Uterus (tissue), 2 donors: ENCODE measurements around the gene CDC42SE2.

ENCODE experiments used
- POLR2A ChIP-seq, 2 donors: fragments of 450-650 bp; IDR thresholded peaks; one replicate each; pipeline ENCODE4 v1.6.1; 2016; ENCODE audit warnings: antibody characterized with exemption in 2 of 2, mild to moderate bottlenecking in 1 of 2, moderate library complexity in 1 of 2
- TF ChIP-seq, protein P1 (sequence below), 4 experiments: fragments of 200-600 bp in 2 of 4; fragments of 450-650 bp in 2 of 4; sonication (generic) in 2 of 4; IDR thresholded peaks; one replicate each; pipeline ENCODE4 v1.5.1; 2016 to 2019; ENCODE audit warnings: antibody characterized with exemption in 4 of 4, mild to moderate bottlenecking in 2 of 4, moderate library complexity in 1 of 4

DNA sequence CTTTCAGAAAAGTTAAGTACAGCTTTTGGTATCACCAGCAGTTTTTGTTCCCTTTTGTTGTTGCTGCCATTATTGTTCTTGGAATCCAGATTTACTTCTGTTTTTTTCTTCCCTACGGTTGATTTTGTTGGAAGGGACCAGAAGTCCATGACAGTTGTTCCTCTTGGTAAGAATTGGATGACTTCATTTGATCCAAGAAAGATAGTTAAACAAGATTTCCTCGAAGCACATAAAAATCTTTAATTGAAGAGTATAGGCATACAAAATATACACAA, 65.4 kb downstream of the CDC42SE2 start:
- TF ChIP-seq, protein P1, sequence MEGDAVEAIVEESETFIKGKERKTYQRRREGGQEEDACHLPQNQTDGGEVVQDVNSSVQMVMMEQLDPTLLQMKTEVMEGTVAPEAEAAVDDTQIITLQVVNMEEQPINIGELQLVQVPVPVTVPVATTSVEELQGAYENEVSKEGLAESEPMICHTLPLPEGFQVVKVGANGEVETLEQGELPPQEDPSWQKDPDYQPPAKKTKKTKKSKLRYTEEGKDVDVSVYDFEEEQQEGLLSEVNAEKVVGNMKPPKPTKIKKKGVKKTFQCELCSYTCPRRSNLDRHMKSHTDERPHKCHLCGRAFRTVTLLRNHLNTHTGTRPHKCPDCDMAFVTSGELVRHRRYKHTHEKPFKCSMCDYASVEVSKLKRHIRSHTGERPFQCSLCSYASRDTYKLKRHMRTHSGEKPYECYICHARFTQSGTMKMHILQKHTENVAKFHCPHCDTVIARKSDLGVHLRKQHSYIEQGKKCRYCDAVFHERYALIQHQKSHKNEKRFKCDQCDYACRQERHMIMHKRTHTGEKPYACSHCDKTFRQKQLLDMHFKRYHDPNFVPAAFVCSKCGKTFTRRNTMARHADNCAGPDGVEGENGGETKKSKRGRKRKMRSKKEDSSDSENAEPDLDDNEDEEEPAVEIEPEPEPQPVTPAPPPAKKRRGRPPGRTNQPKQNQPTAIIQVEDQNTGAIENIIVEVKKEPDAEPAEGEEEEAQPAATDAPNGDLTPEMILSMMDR (IDR thresholded peaks at IDR 0.05): no peak
- TF ChIP-seq POLR2A (IDR thresholded peaks at IDR 0.05): no peak
